Right lobe of liver (tissue), 6 donors: ENCODE results near the gene MPIG6B. TPM values are rescaled to one million over a fixed set of nuclear protein-coding genes. Genes with fewer than 3 reads are reported as not detected.

ENCODE experiments used
- ATAC-seq, 4 donors: fragments of 200-7000 bp; cut with Tn5 transposase; one replicate each; pipeline ENCODE4 v1.9.1; 2020; ENCODE audit warnings: mild to moderate bottlenecking in 4 of 4, moderate library complexity in 4 of 4
- DNase-seq, 3 donors: peaks; one replicate each; pipeline ENCODE4 v3.0.0-alpha.2; 2020
- H3K27ac ChIP-seq, 3 donors: fragments of 200-600 bp; one replicate each; pipeline ENCODE4 v1.8.0; 2022
- H3K27me3 ChIP-seq, 2 donors: fragments of 200-600 bp; one replicate each; pipeline ENCODE4 v1.8.0; 2022
- H3K36me3 ChIP-seq, 4 donors: fragments of 200-600 bp; sonication (generic) in 1 of 4; one replicate each; pipeline versions ENCODE4 v1.5.1 to v1.8.0; 2017 to 2022; ENCODE audit warnings: control low read depth in 1 of 4
- H3K4me1 ChIP-seq, 4 donors: fragments of 200-600 bp; sonication (generic) in 1 of 4; one replicate each; pipeline versions ENCODE4 v1.5.1 to v1.8.0; 2017 to 2022; ENCODE audit warnings: control low read depth in 1 of 4
- H3K4me3 ChIP-seq, 3 donors: fragments of 200-600 bp; one replicate each; pipeline ENCODE4 v1.8.0; 2022
- H3K9me3 ChIP-seq, 4 donors: fragments of 200-600 bp; sonication (generic) in 1 of 4; one replicate each; pipeline versions ENCODE4 v1.5.1 to v1.8.0; 2017 to 2022; ENCODE audit warnings: control low read depth in 1 of 4
- CTCF ChIP-seq, 4 donors: fragments of 200-600 bp in 3 of 4; fragments of 450-650 bp in 1 of 4; IDR thresholded peaks; one replicate each; pipeline versions ENCODE4 v1.5.1 to v1.8.0; 2016 to 2022; ENCODE audit warnings: antibody characterized with exemption in 4 of 4, mild to moderate bottlenecking in 2 of 4
- POLR2A ChIP-seq: fragments of 450-650 bp; IDR thresholded peaks from one replicate; pipeline ENCODE4 v1.6.1; 2017; ENCODE audit warnings: antibody characterized with exemption, mild to moderate bottlenecking
- WGBS: methylation state at CpG from one replicate; pipeline ENCODE4 v1.1.6; 2018; ENCODE audit warnings: low coverage, low lambda C conversion rate; ENCODE audit not compliant: insufficient coverage; ENCODE audit errors: missing lambda C conversion rate; 5-methylcytosine and 5-hydroxymethylcytosine counted together
- intact Hi-C, 2 donors: fragments of 100-400 bp; cut with DNase I; formaldehyde crosslinking; loops; one replicate each; pipeline versions ENCODE4 v1.11.2 to v1.14.1; 2022
- total RNA-seq, 6 experiments: library from RNA; depleted of rRNA in 2 of 6; stranded (reverse); fragments of >200 nt in 2 of 6; fragmentation: NEBNext Ultra II Directional in 3 of 6; extraction: Animal tissue kit (Norgen Biotek cat#: 25700) in 3 of 6; gene quantifications; one replicate each; pipeline versions ENCODE4 v1.1.0 to v1.2.4, GENCODE V29; 2016 to 2023
- donor health status: DM: no; HTN: yes; CAD: no.
- donor health status: DM: no; HTN: no; CAD: no.
- donor health status: DM: no; HTN: no; CAD: no.
- donor health status: DM: no; HTN: yes; CAD: no.
- donor health status: DM: no; HTN: yes; CAD: no.

MPIG6B gene
- total RNA-seq, 6 experiments from 2014 or later: 0.33 to 0.56 TPM; not detected in 4

GRCh38 chr6:31742894-31743293 lies 19.7 kb downstream of the MPIG6B start:
- no peak overlapping the region for H3K27ac ChIP-seq
- no peaks in the 10 kb centered on the region for H3K9me3 ChIP-seq
- no peak for TF ChIP-seq POLR2A
- no peak for TF ChIP-seq CTCF (IDR thresholded peaks at IDR 0.05)
- DNase-seq: no peak
- H3K36me3 ChIP-seq: no peaks in the 10 kb centered on the region
- WGBS: 92% methylated on average over 3 of the region's 3 CpGs
- intact Hi-C loops: no loop called here
- H3K4me3 ChIP-seq: no peak overlapping the region
- ATAC-seq: no peak
- H3K27me3 ChIP-seq: no peaks in the 10 kb centered on the region
- peaks cover 0 to 21% (median 0%) of the 10 kb centered on the region in 4 donors for H3K4me1 ChIP-seq

GRCh38 chr6:31744422-31744821 lies 21.2 kb downstream of the MPIG6B start:
- Histone ChIP-seq H3K36me3 (no peaks in the 10 kb centered on the region), H3K9me3 (no peaks in the 10 kb centered on the region), H3K27me3 (no peaks in the 10 kb centered on the region), H3K4me3 (no peak overlapping the region), H3K4me1 (peaks cover 0 to 8% (median 0%) of the 10 kb centered on the region in 4 donors), H3K27ac (no peak overlapping the region)
- TF ChIP-seq POLR2A (no peak), CTCF (IDR thresholded peaks at IDR 0.05) (no peak)
- 87% methylated on average over 1 of the region's 1 CpG for WGBS
- intact Hi-C loops: no loop called here
- DNase-seq (no peak), ATAC-seq (no peak)

GRCh38 chr6:31749301-31750036 lies 26.3 kb downstream of the MPIG6B start:
- no peak overlapping the region for H3K4me3 ChIP-seq
- no peaks in the 10 kb centered on the region for H3K36me3 ChIP-seq
- TF ChIP-seq POLR2A (no peak), CTCF (IDR thresholded peaks at IDR 0.05) (no peak)
- ATAC-seq (no peak), DNase-seq (no peak)
- H3K9me3 ChIP-seq: no peaks in the 10 kb centered on the region
- no peaks in the 10 kb centered on the region for H3K4me1 ChIP-seq
- intact Hi-C loops: no loop called here
- H3K27ac ChIP-seq: no peak overlapping the region
- no peaks in the 10 kb centered on the region for H3K27me3 ChIP-seq
- WGBS: 86% methylated on average over 7 of the region's 8 CpGs

- ATAC-seq: no peak
- intact Hi-C loops: no loop called here
- DNase-seq: no peak
- Histone ChIP-seq H3K4me3 (no peak overlapping the region), H3K36me3 (no peaks in the 10 kb centered on the region), H3K9me3 (no peaks in the 10 kb centered on the region), H3K27ac (no peak overlapping the region), H3K27me3 (no peaks in the 10 kb centered on the region), H3K4me1 (no peaks in the 10 kb centered on the region)
- WGBS: 93% methylated on average over 6 of the region's 7 CpGs
- TF ChIP-seq CTCF (IDR thresholded peaks at IDR 0.05) (no peak), POLR2A (no peak)
These were observed 27.3 kb downstream of the MPIG6B start for GRCh38 chr6:31750411-31751022.
